Measurements from ENCODE around the gene RIOK3.

RIOK3 gene

DNA sequence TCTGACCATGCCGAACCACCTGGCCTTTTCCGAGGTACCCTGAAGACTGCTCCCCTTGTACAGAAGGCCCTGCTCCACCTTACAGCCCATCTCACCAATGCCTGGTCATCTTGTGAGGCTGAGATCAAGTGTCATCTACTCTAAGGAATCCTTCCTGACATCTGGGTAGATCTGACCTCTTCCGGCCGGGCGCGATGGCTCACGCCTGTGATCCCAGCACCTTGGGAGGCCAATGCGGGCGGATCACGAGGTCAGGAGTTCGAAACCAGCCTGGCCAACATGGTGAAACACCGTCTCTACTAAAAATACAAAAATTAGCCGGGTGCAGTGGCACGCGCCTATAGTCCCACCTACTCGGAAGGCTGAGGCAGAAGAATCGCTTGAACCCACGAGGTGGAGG lies 2.1 kb upstream of the RIOK3 start:
- H4K91ac ChIP-seq (ENCODE audit: low read depth, low read length, poor library complexity): peak overlapping the region; percentile 38
- peaks cover 0 to 5% of the 10 kb centered on the region in 2 donors for H3K4me1 ChIP-seq (ENCODE audit: control insufficient read depth in 2 of 2, insufficient read depth in 1 of 2, low read depth in 1 of 2, low read length in 2 of 2)
- WGBS, 2 donors (ENCODE audit: extremely low coverage in 2 of 2, insufficient read length in 2 of 2, insufficient replicate concordance in 1 of 2): no CpG with 5 or more reads among the region's 18 CpGs
- H2AK5ac ChIP-seq (ENCODE audit: low read depth, low read length): no peak overlapping the region
- H3K27me3 ChIP-seq (ENCODE audit: control insufficient read depth in 3 of 3, insufficient read depth in 3 of 3, low read depth in 1 of 3, low read length in 3 of 3): no peaks in the 10 kb centered on the region
- no peak overlapping the region for H3K23ac ChIP-seq (ENCODE audit: low read depth, low read length, poor library complexity)
- no peak overlapping the region for H3K9ac ChIP-seq (ENCODE audit: low read depth, low read length, poor library complexity)
- H2BK120ac ChIP-seq (ENCODE audit: low read depth, low read length): no peak overlapping the region
- DNase-seq (ENCODE audit: low spot score): no peak
- no peak overlapping the region for H3K27ac ChIP-seq (replicated peaks; ENCODE audit: low read length)
- peaks cover 4% of the 10 kb centered on the region for H3K79me1 ChIP-seq (ENCODE audit: low read depth, low read length)
- no peak overlapping the region for H2BK15ac ChIP-seq (ENCODE audit: low read length)
- H3K4ac ChIP-seq (ENCODE audit: low read length): no peak overlapping the region
- no peaks in the 10 kb centered on the region for H3K9me3 ChIP-seq (replicated peaks in 1 of 2; ENCODE audit: control insufficient read depth in 2 of 2, insufficient read depth in 1 of 2, low read depth in 1 of 2, low read length in 2 of 2)
- H3K14ac ChIP-seq (ENCODE audit: low read length): no peak overlapping the region
- H2BK12ac ChIP-seq (ENCODE audit: low read length): no peak overlapping the region
- no peak overlapping the region for H3K4me2 ChIP-seq (ENCODE audit: insufficient read depth, low read length, poor library complexity, severe bottlenecking)
- no peak overlapping the region for H4K8ac ChIP-seq (ENCODE audit: low read depth, low read length)
- no peak overlapping the region for H2BK5ac ChIP-seq (ENCODE audit: low read length)
- H2AFZ ChIP-seq (ENCODE audit: low read length): no peak overlapping the region
- peaks cover 0 to 3% of the 10 kb centered on the region in 2 donors for H3K36me3 ChIP-seq (replicated peaks in 1 of 2; ENCODE audit: control insufficient read depth in 2 of 2, insufficient read depth in 2 of 2, low read length in 2 of 2)
- H3K18ac ChIP-seq (ENCODE audit: low read length): no peak overlapping the region
- H3K4me3 ChIP-seq (ENCODE audit: low read length in 2 of 2): no peak overlapping the region

DNA sequence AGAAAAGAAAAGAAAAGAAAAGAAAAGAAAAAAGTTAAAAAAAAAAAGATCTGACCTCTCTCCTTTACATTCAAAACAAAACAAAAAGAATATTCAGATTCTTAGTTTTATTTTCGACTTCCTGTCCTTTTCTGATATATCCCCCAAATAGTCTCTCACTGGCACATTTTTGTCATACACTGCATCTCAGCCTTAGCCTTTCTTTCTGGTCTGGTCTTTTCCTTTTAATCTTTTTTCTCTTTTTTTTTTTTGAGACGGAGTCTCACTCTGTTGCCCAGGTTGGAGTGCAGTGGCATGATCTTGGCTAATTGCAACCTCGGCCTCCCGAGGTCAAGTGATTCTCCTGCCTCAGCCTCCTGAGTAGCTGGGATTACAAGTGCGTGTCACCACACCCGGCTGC lies 1.6 kb upstream of the RIOK3 start:
- Histone ChIP-seq H3K9me3 (replicated peaks in 1 of 2; ENCODE audit: control insufficient read depth in 2 of 2, insufficient read depth in 1 of 2, low read depth in 1 of 2, low read length in 2 of 2) (no peaks in the 10 kb centered on the region), H3K27ac (replicated peaks; ENCODE audit: low read length) (no peak overlapping the region)

DNA sequence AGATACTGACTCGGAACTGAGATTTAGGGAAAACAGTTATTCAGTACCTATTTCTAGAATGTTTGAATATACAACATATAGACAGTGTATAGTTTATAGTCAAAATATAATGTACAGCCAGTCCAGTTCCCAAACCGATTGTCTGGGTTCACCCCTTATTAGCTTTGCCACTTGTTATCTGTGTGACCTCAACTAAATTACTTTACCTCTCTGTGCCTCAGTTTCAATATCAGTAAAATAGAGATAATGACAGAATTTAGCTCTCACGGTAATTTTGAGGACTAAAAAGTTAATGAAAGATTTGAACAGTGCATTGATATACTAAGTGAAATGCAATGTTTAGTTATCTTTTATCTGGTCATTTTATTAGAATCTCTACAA lies 750 bp upstream of the RIOK3 start:
- Histone ChIP-seq H3K4ac (ENCODE audit: low read length) (no peak overlapping the region), H2BK15ac (ENCODE audit: low read length) (no peak overlapping the region), H3K14ac (ENCODE audit: low read length) (no peak overlapping the region), H3K9ac (ENCODE audit: low read depth, low read length, poor library complexity) (no peak overlapping the region), H3K79me1 (ENCODE audit: low read depth, low read length) (peaks cover 4% of the 10 kb centered on the region), H2AFZ (ENCODE audit: low read length) (peak overlapping the region; percentile 91), H3K4me1 (ENCODE audit: control insufficient read depth in 2 of 2, insufficient read depth in 1 of 2, low read depth in 1 of 2, low read length in 2 of 2) (peaks cover 0 to 5% of the 10 kb centered on the region in 2 donors), H2BK12ac (ENCODE audit: low read length) (no peak overlapping the region), H3K18ac (ENCODE audit: low read length) (no peak overlapping the region), H2BK5ac (ENCODE audit: low read length) (no peak overlapping the region), H3K27me3 (ENCODE audit: control insufficient read depth in 3 of 3, insufficient read depth in 3 of 3, low read depth in 1 of 3, low read length in 3 of 3) (no peaks in the 10 kb centered on the region), H3K36me3 (replicated peaks in 1 of 2; ENCODE audit: control insufficient read depth in 2 of 2, insufficient read depth in 2 of 2, low read length in 2 of 2) (peaks cover 0 to 15% of the 10 kb centered on the region in 2 donors), H3K27ac (replicated peaks; ENCODE audit: low read length) (no peak overlapping the region), H4K91ac (ENCODE audit: low read depth, low read length, poor library complexity) (no peak overlapping the region), H2BK120ac (ENCODE audit: low read depth, low read length) (no peak overlapping the region), H3K9me3 (replicated peaks in 1 of 2; ENCODE audit: control insufficient read depth in 2 of 2, insufficient read depth in 1 of 2, low read depth in 1 of 2, low read length in 2 of 2) (no peaks in the 10 kb centered on the region), H3K4me3 (ENCODE audit: low read length in 2 of 2) (peak overlapping the region in 1 of 2 donors; percentile 97), H3K23ac (ENCODE audit: low read depth, low read length, poor library complexity) (no peak overlapping the region), H4K8ac (ENCODE audit: low read depth, low read length) (no peak overlapping the region), H3K4me2 (ENCODE audit: insufficient read depth, low read length, poor library complexity, severe bottlenecking) (no peak overlapping the region), H2AK5ac (ENCODE audit: low read depth, low read length) (no peak overlapping the region)
- no peak for DNase-seq (ENCODE audit: low spot score)
- no CpG with 5 or more reads among the region's 3 CpGs for WGBS, 2 donors (ENCODE audit: extremely low coverage in 2 of 2, insufficient read length in 2 of 2, insufficient replicate concordance in 1 of 2)

More for the DNA sequence above, 1.6 kb upstream of the RIOK3 start:
- no peak overlapping the region for H3K4ac ChIP-seq (ENCODE audit: low read length)
- H2BK5ac ChIP-seq (ENCODE audit: low read length): no peak overlapping the region
- no peak overlapping the region for H3K4me3 ChIP-seq (ENCODE audit: low read length in 2 of 2)
- no peaks in the 10 kb centered on the region for H3K27me3 ChIP-seq (ENCODE audit: control insufficient read depth in 3 of 3, insufficient read depth in 3 of 3, low read depth in 1 of 3, low read length in 3 of 3)
- no peak overlapping the region for H3K4me2 ChIP-seq (ENCODE audit: insufficient read depth, low read length, poor library complexity, severe bottlenecking)
- H3K9ac ChIP-seq (ENCODE audit: low read depth, low read length, poor library complexity): no peak overlapping the region
- H3K18ac ChIP-seq (ENCODE audit: low read length): no peak overlapping the region
- H4K8ac ChIP-seq (ENCODE audit: low read depth, low read length): no peak overlapping the region
- no peak overlapping the region for H2AK5ac ChIP-seq (ENCODE audit: low read depth, low read length)
- DNase-seq (ENCODE audit: low spot score): no peak
- H3K23ac ChIP-seq (ENCODE audit: low read depth, low read length, poor library complexity): no peak overlapping the region
- no peak overlapping the region for H2BK15ac ChIP-seq (ENCODE audit: low read length)
- no peak overlapping the region for H2BK120ac ChIP-seq (ENCODE audit: low read depth, low read length)
- H2AFZ ChIP-seq (ENCODE audit: low read length): no peak overlapping the region
- WGBS, 2 donors (ENCODE audit: extremely low coverage in 2 of 2, insufficient read length in 2 of 2, insufficient replicate concordance in 1 of 2): no CpG with 5 or more reads among the region's 6 CpGs
- H3K36me3 ChIP-seq (replicated peaks in 1 of 2; ENCODE audit: control insufficient read depth in 2 of 2, insufficient read depth in 2 of 2, low read length in 2 of 2): peaks cover 0 to 8% of the 10 kb centered on the region in 2 donors
- H2BK12ac ChIP-seq (ENCODE audit: low read length): no peak overlapping the region
- peaks cover 0 to 5% of the 10 kb centered on the region in 2 donors for H3K4me1 ChIP-seq (ENCODE audit: control insufficient read depth in 2 of 2, insufficient read depth in 1 of 2, low read depth in 1 of 2, low read length in 2 of 2)
- peaks cover 4% of the 10 kb centered on the region for H3K79me1 ChIP-seq (ENCODE audit: low read depth, low read length)
- no peak overlapping the region for H4K91ac ChIP-seq (ENCODE audit: low read depth, low read length, poor library complexity)
- H3K14ac ChIP-seq (ENCODE audit: low read length): no peak overlapping the region

DNA sequence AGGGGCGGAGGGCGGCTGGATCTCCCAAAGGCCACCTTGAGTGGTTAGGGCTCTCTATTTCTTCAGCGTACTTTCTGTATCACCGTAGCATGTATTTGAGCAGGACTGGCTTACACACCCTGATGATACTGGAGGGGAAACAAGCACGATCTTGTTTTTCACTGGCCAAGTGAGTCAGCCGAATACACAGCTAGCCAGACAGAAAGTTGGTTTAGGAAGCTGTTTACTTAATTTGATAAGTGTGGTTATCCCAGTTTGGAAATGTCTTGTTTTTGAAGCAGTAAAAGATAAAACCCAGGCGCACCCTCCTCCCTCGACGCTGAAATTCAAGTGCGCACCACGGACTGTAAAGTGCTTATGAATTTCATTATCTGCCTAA lies 582 bp downstream of the RIOK3 start:
- peaks cover 0 to 5% of the 10 kb centered on the region in 2 donors for H3K4me1 ChIP-seq (ENCODE audit: control insufficient read depth in 2 of 2, insufficient read depth in 1 of 2, low read depth in 1 of 2, low read length in 2 of 2)
- H3K4me3 ChIP-seq (ENCODE audit: low read length in 2 of 2): peak overlapping the region; percentile 94 to 97
- H3K4ac ChIP-seq (ENCODE audit: low read length): no peak overlapping the region
- H4K8ac ChIP-seq (ENCODE audit: low read depth, low read length): no peak overlapping the region
- H3K4me2 ChIP-seq (ENCODE audit: insufficient read depth, low read length, poor library complexity, severe bottlenecking): peak overlapping the region; percentile 75
- H2AK5ac ChIP-seq (ENCODE audit: low read depth, low read length): no peak overlapping the region
- H2BK15ac ChIP-seq (ENCODE audit: low read length): no peak overlapping the region
- no peak for DNase-seq (ENCODE audit: low spot score)
- H3K9ac ChIP-seq (ENCODE audit: low read depth, low read length, poor library complexity): peak overlapping the region; percentile 91
- WGBS, 2 donors (ENCODE audit: extremely low coverage in 2 of 2, insufficient read length in 2 of 2, insufficient replicate concordance in 1 of 2): no CpG with 5 or more reads among the region's 11 CpGs
- H2BK120ac ChIP-seq (ENCODE audit: low read depth, low read length): no peak overlapping the region
- H3K14ac ChIP-seq (ENCODE audit: low read length): no peak overlapping the region
- no peak overlapping the region for H3K23ac ChIP-seq (ENCODE audit: low read depth, low read length, poor library complexity)
- no peak overlapping the region for H2BK12ac ChIP-seq (ENCODE audit: low read length)
- no peak overlapping the region for H3K27ac ChIP-seq (replicated peaks; ENCODE audit: low read length)
- H2BK5ac ChIP-seq (ENCODE audit: low read length): no peak overlapping the region
- H4K91ac ChIP-seq (ENCODE audit: low read depth, low read length, poor library complexity): no peak overlapping the region
- peaks cover 0 to 15% of the 10 kb centered on the region in 2 donors for H3K36me3 ChIP-seq (replicated peaks in 1 of 2; ENCODE audit: control insufficient read depth in 2 of 2, insufficient read depth in 2 of 2, low read length in 2 of 2)
- no peak overlapping the region for H3K18ac ChIP-seq (ENCODE audit: low read length)
- H3K27me3 ChIP-seq (ENCODE audit: control insufficient read depth in 3 of 3, insufficient read depth in 3 of 3, low read depth in 1 of 3, low read length in 3 of 3): no peaks in the 10 kb centered on the region
- peaks cover 4% of the 10 kb centered on the region for H3K79me1 ChIP-seq (ENCODE audit: low read depth, low read length)
- peak overlapping the region; percentile 91 for H2AFZ ChIP-seq (ENCODE audit: low read length)
- H3K9me3 ChIP-seq (replicated peaks in 1 of 2; ENCODE audit: control insufficient read depth in 2 of 2, insufficient read depth in 1 of 2, low read depth in 1 of 2, low read length in 2 of 2): no peaks in the 10 kb centered on the region

All from neuronal stem cell (in vitro differentiated cells).